Cardiac muscle cell (in vitro differentiated cells and primary cell): Measurements from ENCODE around the gene CAMSAP2. TPM values are rescaled to one million over a fixed set of nuclear protein-coding genes. Genes with fewer than 3 reads are reported as not detected.

Source experiments
- DNase-seq, 2 donors: peaks; one replicate each; pipeline versions ENCODE4 v3.0.0 to v3.0.0-alpha.2; 2010 to 2017; ENCODE audit warnings: low read depth in 1 of 2, low spot score in 1 of 2
- H3K27ac ChIP-seq: fragments of 200-600 bp; sonication (generic); 2 replicates; pipeline ENCODE4 v1.5.1; 2016
- H3K27me3 ChIP-seq: fragments of 200-600 bp; sonication (generic); 2 replicates; pipeline ENCODE4 v1.6.0; 2016; ENCODE audit warnings: control low read depth
- H3K36me3 ChIP-seq: fragments of 200-600 bp; sonication (generic); 2 replicates; pipeline ENCODE4 v1.5.1; 2016; ENCODE audit warnings: control low read depth
- H3K4me1 ChIP-seq: fragments of 200-600 bp; sonication (generic); 2 replicates; pipeline ENCODE4 v1.8.1; 2017; ENCODE audit warnings: low read depth, mild to moderate bottlenecking, mixed run types
- H3K4me3 ChIP-seq: fragments of 200-600 bp; sonication (generic); 2 replicates; pipeline ENCODE4 v1.5.1; 2016; ENCODE audit warnings: mild to moderate bottlenecking
- H3K9me3 ChIP-seq: fragments of 200-600 bp; sonication (generic); 2 replicates; pipeline ENCODE4 v1.5.1; 2017; ENCODE audit warnings: low read depth, mild to moderate bottlenecking, control low read depth
- polyA plus RNA-seq: library from polyadenylated mRNA; unstranded; fragments of >200 nt; fragmentation: Nextera tagmentation; extraction: Ambion mirVana; gene quantifications from 2 replicates; pipeline ENCODE4 v1.2.1, GENCODE V29; 2016
- total RNA-seq: library from RNA; depleted of rRNA; stranded (reverse); fragments of >200 nt; gene quantifications from 2 replicates; pipeline ENCODE4 v1.2.3, GENCODE V29; 2016
- TF ChIP-seq, protein P1 (sequence below): IDR thresholded peaks from 2 replicates; pipeline ENCODE4 v1.5.1; 2012; ENCODE audit warnings: low read depth, mild to moderate bottlenecking, low read length

Gene CAMSAP2
- total and polyA plus RNA-seq, 2 experiments from 2014 or later: 12.6 to 22.8 TPM

DNA sequence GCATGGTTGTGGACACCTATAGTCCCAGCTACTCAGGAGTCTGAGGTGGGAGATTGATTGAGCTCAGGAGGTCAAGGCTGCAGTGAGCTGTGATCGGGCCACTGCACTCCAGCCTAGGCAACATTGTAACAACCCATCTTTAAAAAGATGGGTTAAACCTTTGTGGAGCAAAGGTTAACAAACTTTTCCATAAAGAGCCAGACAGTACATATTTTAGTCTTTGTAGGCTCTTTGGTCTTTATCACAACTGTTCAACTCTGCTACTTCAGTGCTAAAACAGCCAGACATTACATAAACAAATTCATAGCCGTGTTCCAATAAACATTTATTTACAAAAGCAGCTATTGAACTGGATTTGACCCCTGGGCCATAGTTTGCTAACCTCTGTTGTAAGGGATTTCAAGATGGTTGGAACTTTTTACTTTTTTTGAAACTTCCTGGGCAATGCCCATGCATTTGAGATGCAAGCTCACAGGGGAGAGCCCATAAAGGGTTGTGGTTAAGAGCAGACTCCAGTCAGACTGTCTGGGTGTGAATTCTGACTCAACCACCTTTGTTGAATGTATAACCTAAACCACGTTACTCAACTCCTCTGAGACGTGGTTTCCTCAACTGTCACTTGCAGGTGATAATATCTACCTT lies 166.8 kb downstream of the CAMSAP2 start:
- H3K4me3 ChIP-seq: no peak overlapping the region
- DNase-seq: no peak

DNA sequence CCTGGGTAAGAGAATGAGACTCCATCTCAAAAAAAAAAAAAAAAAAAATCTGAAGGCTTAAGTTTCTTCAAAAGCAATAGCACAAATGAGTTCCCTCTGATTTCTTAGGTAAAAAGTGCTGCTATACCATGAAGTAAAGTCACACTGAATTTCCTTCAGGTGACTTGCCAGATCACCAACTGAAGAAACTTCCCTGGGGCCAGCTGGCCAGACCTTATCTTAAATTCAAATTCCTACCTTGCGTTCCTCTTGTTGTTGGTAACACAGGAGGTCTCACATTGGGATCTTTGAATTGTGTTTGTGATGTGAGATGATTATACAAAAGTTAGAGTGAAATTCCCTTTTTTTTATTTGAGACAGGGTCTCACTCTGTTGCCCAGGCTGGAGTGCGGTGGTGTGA lies 167.8 kb downstream of the CAMSAP2 start:
- Histone ChIP-seq H3K4me3 (no peak overlapping the region), H3K36me3 (no peaks in the 10 kb centered on the region), H3K27ac (no peak overlapping the region), H3K9me3 (no peaks in the 10 kb centered on the region), H3K27me3 (no peaks in the 10 kb centered on the region), H3K4me1 (no peaks in the 10 kb centered on the region)
- DNase-seq: no peak
- TF ChIP-seq, protein P1, sequence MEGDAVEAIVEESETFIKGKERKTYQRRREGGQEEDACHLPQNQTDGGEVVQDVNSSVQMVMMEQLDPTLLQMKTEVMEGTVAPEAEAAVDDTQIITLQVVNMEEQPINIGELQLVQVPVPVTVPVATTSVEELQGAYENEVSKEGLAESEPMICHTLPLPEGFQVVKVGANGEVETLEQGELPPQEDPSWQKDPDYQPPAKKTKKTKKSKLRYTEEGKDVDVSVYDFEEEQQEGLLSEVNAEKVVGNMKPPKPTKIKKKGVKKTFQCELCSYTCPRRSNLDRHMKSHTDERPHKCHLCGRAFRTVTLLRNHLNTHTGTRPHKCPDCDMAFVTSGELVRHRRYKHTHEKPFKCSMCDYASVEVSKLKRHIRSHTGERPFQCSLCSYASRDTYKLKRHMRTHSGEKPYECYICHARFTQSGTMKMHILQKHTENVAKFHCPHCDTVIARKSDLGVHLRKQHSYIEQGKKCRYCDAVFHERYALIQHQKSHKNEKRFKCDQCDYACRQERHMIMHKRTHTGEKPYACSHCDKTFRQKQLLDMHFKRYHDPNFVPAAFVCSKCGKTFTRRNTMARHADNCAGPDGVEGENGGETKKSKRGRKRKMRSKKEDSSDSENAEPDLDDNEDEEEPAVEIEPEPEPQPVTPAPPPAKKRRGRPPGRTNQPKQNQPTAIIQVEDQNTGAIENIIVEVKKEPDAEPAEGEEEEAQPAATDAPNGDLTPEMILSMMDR: no peak

More for the DNA sequence above, 166.8 kb downstream of the CAMSAP2 start:
- no peaks in the 10 kb centered on the region for H3K4me1 ChIP-seq
- TF ChIP-seq, protein P1: no peak
- no peaks in the 10 kb centered on the region for H3K36me3 ChIP-seq
- H3K27me3 ChIP-seq: no peaks in the 10 kb centered on the region
- no peak overlapping the region for H3K27ac ChIP-seq
- H3K9me3 ChIP-seq: no peaks in the 10 kb centered on the region

DNA sequence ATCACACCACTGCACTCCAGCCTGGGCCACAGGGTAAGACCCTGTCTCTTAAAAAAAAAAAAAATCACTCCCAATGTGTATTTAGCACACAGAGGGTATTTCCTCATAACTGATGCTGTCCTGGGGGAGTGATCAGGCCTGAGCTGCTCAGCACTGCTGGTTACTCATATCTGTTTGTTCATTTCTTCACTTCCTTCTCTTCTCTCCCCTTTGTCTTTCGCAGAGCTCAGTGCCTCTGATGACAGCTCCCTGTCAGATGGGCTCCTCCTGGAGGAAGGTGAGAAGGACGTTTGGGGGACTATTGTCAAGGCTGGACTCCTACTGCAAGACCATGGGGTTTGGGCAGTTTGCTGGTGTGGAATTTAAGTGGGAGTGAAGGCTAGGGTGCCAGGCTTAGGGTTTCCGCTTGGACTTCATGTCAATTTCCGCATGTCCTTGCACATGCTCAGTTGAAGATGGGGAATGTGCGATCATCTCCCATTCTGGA lies 169.0 kb downstream of the CAMSAP2 start:
- Histone ChIP-seq H3K4me1 (no peaks in the 10 kb centered on the region), H3K9me3 (no peaks in the 10 kb centered on the region), H3K36me3 (no peaks in the 10 kb centered on the region), H3K27me3 (no peaks in the 10 kb centered on the region), H3K4me3 (no peak overlapping the region), H3K27ac (no peak overlapping the region)
- TF ChIP-seq, protein P1: no peak
- peak in 1 of 2 donors; percentile 59 for DNase-seq

DNA sequence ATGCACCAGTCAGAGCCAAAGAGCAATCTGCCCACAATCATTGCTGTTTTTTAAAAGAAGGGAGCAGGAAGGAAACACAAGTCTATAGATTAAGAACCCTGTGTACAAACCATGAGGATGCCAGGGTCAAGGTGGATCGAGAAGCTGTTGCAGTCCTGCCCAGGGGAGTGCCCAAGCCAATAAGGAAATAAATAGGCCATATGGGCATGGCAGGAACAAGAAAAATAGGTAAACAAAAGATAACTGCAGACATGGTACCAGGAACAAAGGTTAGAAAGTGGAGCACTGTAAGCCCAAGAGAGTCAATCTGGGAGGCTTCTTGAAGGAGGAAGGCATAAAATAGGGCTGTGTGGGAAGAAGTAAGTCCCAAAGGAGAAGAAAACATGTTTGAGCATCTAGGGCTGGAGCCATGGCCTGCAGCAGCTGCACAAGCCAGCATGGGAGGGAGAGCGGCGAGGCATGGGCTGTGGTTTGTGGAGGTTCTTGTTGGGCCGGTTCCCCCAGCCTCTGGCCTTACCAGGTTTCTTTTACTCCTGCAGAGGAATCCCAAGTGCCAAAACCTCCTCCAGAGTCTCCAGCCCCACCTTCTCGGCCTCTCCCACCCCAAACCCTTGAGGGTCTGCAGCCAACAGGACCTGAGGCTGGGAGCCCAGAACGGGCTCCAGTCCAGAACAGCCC lies 169.6 kb downstream of the CAMSAP2 start:
- Histone ChIP-seq H3K4me3 (no peak overlapping the region), H3K27ac (no peak overlapping the region), H3K4me1 (no peaks in the 10 kb centered on the region), H3K36me3 (no peaks in the 10 kb centered on the region), H3K9me3 (no peaks in the 10 kb centered on the region), H3K27me3 (no peaks in the 10 kb centered on the region)
- no peak for DNase-seq
- TF ChIP-seq, protein P1: no peak

DNA sequence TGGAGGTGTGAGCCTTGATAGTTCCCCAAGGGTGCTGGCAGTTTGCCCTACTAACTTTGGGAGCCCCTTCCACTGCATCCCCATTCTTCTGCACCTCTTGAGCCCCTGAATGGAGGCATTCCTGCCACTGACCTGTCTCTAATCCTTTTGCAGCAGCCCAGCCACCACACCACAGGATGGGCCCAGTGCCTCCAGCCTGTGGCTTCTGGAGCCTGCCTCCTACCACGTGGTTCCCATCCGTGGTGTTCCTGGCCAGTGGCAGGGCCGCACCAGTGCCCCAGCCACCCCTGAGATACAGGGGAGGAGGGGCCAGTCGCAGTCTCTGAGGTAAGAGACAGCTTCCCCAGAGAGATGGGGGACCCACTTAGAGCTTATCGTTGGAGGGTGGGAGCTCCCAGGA lies 170.4 kb downstream of the CAMSAP2 start:
- H3K36me3 ChIP-seq: no peaks in the 10 kb centered on the region
- TF ChIP-seq, protein P1: no peak
- H3K4me1 ChIP-seq: no peaks in the 10 kb centered on the region
- H3K27ac ChIP-seq: no peak overlapping the region
- no peak for DNase-seq
- no peaks in the 10 kb centered on the region for H3K9me3 ChIP-seq
- no peak overlapping the region for H3K4me3 ChIP-seq
- no peaks in the 10 kb centered on the region for H3K27me3 ChIP-seq
